GM19395 (cell line): Measurements from ENCODE around the gene PTGS1.
"Not testable (repeated sequence)": the region's sequence is repeated elsewhere in the genome, so short reads cannot be mapped to it uniquely, and the experiment has no call there.

Source experiments
- ATAC-seq: cut with Tn5 transposase; IDR thresholded peaks from one replicate; pipeline ENCODE4 v1.9.1; 2021; ENCODE audit warnings: mild to moderate bottlenecking, moderate library complexity; ENCODE audit not compliant: unreplicated experiment

Gene PTGS1

DNA sequence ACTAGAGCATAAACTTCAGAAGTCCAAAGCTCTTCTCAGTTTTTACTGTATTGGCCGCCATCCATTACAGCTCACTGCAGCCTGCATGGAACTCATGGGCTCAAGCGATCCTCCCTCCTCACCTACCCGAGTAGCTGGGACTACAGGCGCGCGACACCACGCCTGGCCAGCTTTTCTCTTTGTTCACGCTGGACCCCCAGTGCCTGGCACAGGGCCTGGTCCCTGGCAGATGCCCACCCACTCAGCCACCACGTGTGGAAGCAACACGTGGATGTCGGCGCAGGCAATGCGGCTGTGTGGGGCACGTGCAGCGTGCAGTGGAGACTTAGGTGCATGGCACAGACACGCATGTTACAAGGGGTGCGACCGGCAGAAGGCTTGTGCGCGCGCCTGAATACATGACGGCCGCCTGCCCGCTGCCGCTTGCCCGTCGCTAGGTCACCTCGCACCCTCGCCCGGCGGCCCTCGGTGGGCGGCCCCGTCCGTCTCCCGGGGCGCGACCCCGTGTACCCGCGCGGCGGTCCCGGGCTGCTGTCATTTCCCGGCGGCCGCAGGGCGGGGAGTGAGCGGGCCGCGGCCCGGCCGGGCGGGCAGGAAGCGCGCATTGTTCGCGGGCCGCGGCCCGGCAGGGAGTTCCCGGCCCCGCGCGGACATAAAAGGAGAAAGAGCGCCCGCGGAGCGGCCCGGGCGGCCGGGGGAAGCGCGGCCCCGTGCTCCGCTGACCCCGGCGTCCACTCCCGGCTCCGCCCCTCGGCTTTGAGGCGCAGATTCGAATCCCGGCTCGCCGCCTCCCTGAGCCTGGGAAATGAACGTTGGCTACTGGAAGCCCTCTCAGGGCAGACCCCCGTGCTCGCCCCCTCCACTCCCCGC, 24.1 kb upstream of the PTGS1 start:
- no peak for ATAC-seq

DNA sequence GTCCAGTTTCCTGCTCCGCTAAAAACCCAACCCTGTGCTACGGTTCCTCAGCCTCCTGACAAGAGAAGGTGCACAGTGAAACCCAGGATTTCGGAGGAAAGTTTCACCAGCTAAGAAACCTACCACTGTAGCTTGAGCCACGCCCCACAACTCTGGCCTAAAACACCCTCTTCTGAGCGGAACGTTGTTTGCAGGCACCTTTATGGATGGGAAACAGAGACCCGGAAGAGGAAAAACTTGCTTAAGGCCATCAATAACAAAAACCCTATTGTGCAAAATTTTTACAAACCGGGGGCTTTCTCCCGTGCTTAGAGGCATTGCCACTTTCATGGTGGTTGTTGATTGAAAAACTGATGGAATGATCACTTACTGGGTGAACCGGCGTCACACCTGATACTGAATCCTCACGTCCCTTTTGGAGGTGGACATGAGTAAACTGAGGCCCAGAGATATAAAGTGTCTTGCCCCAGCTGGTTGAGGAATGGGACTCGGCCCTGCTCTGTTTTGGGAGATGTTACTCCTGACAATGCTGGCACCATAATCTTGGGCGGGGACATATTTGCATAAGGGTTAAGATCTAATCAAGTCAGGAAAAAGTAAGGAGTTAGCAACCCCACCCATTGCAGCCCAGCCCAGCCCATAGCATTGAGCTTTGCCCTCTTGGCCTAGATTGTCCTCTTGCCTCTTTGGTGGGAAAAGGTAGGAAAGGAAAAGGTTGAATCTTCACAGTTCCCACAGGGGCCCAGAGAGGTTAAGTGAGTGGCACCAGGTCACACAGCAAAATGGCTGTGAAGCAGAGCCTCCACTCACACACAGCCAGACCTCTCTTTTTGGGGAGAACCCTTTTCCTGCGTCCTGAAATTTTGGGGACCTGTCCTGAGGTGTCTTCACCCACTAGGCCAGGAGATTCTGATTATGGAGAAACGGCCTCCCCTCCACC, 23.2 kb upstream of the PTGS1 start:
- ATAC-seq, result no peak

DNA sequence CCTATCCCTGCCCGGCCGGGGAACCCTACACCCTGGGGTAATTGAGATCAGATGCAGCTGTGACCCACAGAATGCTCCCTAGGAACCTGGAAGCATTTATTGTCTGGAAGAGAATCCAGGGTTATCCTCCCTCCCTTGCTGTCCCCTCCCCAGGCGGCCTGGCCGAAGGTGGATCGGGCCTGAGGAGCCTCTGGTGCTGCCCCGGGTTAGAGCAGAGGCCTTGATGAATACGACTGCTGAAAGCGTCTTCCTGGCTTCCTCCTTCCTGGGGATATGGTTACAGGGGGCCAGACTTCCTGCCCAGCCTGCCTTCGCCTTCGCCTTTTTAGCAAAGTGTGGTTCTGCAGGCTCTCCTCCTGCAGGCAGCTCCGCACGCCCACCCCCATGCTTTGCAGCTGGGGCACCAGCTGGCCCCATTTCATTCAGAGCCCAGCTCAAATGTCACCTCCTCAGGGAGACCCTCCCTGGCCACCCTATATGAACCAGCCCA, 22.5 kb upstream of the PTGS1 start:
- ATAC-seq, result no peak

DNA sequence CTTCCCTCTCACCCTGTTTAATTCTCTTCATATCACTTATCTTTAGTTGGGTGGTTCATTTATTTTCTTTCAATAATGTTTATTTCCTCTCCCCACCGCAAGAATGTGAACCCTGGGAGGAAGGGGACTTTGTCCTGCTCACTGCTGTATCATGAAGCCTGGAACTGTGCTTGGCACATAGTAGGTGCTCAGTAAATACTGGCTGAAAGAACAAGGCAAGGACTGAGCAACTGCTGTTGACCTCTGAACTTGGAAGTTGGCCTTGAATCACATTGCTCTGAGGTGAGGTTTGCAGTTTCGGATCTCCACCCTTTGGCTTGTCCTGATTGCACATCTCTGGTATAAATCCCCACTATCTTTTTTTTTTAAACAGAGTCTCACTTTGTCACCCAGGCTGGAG, 22.0 kb upstream of the PTGS1 start:
- ATAC-seq, result no peak

DNA sequence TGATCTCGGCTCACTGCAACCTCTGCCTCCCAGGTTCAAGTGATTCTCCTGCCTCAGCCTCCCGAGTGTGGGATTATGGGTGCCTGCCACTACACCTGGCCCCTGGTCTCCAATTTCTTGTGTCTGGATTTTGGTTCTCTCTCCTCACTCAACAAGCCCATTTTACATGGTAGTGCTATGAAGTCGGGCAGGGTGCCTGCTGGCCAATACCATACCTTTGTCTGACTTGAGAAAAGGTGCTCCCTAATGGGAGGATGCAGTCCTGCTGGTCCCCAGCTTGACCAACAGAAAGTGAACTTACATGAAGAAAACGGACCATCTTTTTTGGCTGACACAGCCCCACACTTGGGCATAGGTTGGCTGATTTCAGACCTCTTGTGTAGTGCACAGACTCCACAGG, 21.6 kb upstream of the PTGS1 start:
- ATAC-seq, result no peak

DNA sequence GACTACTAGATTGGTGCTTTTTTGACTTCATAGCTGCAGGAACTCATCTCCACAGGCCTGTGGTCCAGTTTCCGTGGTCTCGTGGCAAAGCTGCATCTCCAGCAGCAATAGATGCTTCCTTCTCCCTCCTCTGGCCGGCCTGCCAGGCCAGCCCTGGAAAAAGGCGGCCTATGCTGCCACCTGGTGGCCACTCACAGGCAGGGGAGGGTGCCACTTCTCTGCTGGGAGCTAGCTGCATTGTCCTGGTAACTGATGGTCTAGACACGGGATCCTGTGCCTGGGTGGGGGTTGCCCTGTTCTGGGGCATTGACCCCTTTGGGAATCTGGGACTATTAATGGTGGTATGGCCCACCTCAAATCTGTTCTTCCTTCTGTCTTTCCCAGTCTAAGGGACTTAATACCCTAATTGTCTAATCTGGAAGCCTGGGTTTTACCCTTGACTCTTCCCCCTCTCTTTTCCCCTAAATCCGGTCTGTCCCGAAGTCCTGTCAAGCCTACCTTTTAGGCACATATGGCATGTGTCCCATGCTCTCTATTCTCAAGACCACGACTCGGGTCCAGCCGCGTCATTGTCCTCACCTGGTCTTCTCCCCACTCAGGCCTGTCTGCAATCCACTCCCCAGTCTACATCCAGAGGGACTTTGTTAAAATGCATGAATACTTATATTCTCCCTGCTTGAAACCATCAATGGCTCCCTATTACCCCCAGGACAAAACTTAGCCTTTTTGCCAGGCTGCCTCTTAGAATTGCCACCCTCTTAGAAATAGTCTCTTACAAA, 20.1 kb upstream of the PTGS1 start:
- peak; percentile 74 for ATAC-seq

DNA sequence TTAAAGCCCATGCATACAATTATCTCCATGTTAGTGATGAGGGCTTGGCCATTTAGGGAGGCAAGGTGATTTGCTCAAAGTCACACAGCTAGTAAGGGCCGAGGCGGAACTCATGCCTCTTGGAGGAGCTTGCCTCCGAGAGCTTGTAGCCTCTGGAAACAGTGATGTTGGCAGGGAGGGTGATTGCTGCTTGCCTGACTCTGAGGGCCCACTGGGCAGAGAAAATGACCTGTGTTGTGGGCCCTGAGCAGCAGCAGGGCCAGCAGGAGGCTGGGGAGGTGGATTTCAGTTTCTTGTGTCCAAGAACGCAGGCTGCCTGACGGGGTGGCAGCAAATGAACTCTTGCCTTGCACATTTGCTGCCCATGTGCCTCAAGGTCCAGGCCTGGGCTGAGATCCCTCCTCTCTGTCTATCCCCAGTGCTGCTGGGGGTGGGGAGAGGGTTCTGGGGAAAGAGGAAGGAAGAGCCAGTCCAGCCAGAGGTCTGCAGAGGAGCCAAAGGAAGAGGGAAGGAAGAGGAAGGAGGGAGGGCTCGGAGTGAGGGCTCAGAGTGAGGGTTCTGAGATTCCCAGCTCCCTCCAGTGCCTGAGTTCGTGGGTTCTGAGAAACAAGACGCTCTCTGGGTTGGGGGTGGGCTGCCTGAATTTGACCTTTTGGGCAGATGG, 16.2 kb upstream of the PTGS1 start:
- ATAC-seq, result no peak

DNA sequence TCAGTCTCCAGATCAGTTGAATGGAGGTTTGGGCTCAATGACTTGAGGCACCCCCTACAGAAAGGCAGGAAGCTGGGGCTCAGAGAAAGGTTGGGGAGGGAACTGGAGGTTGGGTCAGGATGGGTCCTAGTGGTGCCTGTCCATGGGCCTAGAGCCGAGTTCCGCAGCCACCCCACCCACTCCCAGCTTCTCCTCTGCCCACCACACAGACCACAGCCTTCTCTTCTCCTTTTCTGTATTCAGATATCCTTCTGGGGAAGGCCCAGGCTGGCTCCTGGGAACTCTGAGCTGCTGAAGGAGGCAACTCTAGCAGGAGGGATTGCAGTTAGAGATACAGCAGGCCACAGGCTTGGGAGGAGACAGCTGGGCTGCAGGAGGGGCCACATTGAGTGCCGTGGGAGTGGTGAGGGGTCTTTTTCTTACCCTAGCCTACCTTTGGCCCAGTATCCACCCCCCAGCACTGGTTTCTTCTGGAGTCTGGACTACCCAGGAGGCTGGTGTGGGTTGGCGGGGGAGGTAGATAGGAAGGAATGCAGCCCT, 15.4 kb upstream of the PTGS1 start:
- no peak for ATAC-seq

DNA sequence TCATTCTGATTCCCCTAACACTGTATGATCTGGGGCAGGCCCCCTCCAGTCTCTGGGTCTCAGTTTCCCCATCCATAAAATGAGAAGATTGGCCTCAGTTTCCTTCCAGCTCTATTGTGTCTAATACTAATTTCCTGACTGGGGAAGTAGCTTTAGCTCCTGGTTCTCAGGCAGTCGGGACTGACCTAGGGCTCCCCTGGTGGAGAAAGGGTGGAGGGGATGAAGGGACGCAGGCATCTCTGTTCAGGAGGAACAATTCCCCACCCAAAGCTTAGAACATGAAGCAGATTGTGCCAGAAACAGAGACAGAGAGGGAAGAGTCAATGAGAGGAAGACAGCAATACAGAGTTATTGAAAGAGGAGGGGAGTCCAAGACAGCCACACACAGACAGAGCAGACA, 14.2 kb upstream of the PTGS1 start:
- ATAC-seq, result no peak

DNA sequence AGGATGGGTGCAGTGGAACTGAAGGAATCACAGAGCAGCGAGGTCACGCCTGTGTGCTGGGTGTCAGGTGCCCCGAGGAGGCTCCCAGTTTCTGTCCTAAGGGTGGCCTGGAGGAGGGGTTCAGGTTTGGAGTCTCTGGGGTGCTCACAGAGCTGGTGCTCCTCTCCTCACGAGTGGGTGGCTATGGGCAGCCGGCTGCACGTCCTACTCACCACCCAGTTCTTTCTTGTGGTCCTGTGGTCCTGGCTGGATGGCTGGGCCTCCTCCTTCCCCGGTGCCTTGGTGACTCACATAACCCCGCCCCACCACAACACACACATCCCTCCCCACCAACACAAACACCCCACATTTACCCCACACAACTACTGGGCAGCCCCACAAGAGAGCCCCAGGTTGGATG, 9.9 kb upstream of the PTGS1 start:
- ATAC-seq, result no peak

DNA sequence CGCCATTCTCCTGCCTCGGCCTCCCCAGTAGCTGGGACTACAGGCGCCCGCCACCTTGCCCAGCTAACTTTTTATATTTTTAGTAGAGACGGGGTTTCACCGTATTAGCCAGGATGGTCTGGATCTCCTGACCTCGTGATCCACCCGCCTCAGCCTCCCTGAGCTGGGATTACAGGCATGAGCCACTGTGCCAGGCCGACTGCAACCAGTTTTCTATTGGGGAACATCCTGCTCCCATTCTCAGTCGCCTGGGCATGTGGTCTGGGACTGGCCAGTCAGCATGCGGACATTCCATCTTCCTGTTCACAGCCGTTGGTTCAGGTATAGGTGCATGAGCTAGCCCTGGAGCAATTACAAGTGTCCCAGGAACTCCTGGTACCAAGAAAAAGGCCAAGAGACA, 7.7 kb upstream of the PTGS1 start:
- ATAC-seq, result not testable (repeated sequence)

DNA sequence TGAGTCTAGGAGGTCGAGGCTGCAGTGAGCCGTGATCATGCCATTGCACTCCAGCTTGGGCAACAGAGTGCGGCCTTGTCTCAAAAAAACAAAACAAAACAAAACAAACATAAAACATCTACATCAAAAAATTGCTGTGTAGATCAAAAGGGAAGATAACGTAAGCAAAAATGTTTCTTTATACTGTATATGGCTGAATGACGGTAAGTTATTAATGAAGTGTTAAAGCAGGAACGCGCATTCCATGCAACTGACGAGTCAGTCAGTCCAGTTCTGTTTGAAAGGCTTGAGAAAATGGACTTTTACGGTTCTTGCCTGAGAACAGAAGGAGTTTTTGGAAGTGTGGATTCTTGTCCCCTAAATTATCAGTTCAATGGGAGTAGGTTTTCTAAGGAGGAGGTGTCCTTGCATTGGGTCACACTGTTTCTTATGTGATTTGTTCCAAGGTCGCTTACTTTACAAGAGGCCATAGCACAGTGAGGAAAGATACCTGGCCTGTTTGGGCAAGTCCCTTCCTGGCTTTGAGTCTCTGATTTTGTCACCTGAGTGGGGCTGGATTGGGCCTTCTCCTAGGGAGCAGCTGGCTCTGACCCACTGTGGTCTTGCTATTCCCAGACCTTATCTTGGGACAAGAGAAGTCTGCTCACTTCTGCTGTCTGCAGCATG, 6.6 kb upstream of the PTGS1 start:
- ATAC-seq, result no peak

DNA sequence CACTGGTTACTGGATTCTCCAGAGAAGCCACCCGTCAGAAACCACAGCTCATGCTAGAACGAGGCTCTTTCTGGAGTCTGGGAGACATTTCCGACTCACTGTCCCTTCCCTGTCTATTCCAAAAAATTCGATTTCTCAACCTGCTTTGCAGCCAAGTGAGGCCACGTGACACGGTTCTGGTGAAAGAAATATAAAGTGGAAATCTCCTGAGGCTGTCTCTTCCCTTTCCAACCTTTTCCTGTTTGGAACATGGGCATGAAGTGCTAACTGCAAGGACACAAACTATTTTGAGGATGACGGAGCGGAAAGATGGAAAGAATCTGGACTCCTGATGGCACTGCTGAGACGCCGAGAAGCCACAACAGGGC, 6.1 kb upstream of the PTGS1 start:
- no peak for ATAC-seq

DNA sequence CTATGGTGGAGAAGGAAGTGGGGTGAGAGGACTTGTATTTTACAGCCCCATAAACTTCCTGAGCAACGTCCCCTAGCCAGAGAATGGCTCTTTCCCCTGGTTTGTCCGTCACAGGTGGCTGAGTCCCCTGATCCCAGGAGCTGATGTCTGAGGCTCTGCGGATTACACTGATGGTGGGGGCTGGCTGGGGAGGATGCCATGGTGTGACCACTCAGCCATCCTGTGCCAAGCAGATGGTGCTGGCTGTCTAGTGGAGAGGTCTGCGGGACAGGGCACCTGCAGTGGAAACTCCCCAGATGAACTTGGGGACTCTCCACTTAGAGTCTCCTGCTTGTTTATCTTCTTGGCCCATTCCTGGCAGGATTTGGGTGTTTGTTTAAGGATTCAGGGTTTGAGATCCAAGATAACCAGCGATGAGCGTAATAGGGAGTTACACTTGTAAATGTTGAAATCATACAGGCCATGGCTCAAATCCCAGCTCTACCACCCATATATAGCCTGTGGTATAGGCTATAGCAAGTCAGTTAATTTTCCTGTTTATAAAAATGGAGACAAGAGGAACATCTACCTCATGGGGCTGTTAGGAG, 4.7 kb upstream of the PTGS1 start:
- no peak for ATAC-seq

DNA sequence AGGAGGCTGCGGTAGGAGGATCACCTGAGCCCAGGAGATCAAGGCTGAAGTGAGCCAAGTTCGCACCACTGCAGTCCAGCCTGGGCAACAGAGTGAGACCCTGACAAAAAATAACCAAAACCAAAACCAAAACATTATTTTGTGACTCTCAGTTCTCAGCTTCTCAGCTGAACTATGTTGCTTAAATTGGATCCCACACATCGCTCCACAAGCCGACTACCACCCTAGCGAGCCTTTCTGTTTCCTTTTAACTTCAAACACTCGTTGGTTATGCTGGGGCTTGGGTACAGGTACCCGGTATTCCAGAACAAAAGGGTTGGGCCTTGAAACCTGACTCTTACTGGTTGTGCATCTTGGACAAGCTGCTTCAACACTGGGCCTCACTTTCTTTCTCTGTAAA, 3.8 kb upstream of the PTGS1 start:
- no peak for ATAC-seq

DNA sequence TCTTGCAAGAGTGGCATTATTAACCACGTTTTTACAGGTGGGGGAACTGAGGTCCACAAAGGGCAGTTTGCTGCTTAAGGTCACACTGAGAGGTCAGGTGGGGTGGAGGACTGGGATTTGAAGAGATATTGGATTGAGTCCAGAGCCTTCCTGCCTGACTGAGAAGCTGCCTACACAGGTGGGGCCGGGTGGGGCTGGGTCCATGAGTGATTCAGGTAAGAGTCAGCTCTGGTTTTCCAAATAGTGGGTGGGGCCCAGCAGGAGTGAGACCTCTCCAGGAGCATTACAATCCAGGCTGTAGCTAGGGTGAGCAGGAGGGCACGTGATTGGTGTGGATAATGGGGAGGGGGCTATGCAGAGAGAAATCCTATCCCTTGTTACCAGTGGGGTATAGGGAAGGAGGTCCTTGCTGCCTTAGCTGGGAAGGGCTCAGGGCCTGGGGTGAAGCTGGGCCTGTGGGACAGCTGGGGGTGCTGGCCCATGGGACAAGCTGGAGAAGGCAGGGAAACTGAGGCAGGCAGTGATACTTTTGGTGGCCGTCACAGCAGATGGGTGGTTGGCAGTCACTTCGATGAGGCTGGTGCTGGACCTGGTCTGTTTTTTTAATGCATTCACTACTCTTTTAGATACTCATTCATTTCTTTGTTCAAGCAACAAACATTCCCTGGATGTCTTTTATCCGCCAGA, 2.9 kb upstream of the PTGS1 start:
- ATAC-seq, result no peak

DNA sequence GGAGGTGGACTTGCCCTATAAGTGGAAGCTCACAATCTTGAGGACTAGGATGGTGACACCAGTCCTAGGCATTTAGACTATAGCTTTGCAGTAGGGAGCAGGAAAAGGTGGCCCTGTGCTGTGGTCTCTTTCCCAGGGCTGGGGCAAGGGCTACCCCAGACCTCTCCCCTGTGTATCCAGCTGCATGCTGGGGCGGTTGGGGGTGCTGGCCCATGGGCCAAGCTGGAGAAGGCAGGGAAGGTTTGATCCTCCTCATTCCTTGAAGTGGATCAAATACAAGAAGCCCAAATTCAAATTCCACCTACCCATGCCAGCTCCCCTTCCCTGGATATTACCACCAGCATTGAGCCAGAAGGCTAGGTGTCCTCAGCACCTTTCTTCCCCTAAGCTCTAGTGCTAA, 2.2 kb upstream of the PTGS1 start:
- ATAC-seq, result no peak

DNA sequence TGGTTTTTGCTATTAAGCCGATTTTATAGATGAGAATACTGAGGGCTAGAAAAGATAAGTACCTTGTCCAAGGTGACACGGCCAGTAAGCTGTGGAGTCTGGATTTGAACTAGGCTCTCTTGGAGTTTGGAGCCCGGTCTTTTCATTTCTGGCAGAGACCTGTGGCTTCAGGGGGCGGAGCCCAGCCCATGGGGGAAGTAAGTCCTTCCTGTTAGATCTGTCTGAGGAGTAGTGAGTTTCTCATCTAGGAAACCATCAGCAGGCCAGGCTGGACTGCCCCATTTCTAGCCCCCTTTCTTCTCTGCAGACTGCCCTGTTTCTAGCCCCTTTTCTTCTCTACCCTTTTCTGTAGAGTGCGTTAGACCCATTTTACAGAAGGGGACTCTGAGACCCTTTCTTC, 521 bp upstream of the PTGS1 start:
- ATAC-seq, result no peak

DNA sequence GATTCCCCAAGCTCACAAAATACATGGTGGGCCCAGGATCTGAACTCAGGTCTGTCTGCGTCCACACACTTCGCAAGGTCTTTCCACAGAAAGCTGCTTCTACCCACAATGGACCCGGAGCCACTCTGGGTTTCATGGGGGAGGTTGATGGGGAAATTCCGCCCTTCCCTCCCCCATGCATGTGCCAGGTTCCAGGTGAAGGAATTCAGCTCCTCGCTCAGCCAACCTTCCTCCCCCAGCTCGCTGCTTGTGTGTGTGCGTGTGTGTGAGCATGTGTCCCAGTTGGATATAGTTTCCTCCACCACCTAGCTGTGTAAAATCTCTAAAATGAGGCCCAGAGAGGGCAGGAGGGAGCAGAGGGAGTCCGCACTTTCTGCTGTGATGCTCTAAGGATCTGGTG, 1.0 kb downstream of the PTGS1 start:
- ATAC-seq, result no peak
